Endothelial cell of umbilical vein (primary cell): ENCODE data around the gene TRAPPC3L. TPM values are rescaled to one million over a fixed set of nuclear protein-coding genes. Genes with fewer than 3 reads are reported as not detected.

Experiments
- BruUV-seq: library from RNA; stranded (reverse); fragments of 400-500 nt; replicated peaks from 2 replicates; lab custom pipeline; 2021; lab: Mats Ljungman, UMichigan
- CTCF ChIA-PET: fragments of 300-600, 350-600 bp; sonication (Branson Sonifier 250); formaldehyde crosslinking; loops from one replicate; lab custom pipeline; 2021; ENCODE audit warnings: antibody characterized with exemption, inconsistent platforms; lab: Charles Lee
- POLR2A ChIA-PET: fragments of 300-600, 350-600 bp; sonication (Branson Sonifier 250); formaldehyde crosslinking; loops from one replicate; lab custom pipeline; 2021; ENCODE audit warnings: antibody characterized with exemption, inconsistent platforms; lab: Charles Lee
- DNase-seq: peaks from one replicate; pipeline ENCODE4 v3.0.0-alpha.2; 2011; ENCODE audit warnings: low read depth, low spot score
- FAIRE-seq: peaks from 2 replicates; lab custom pipeline; 2011; peaks lifted over from hg19 to GRCh38; lab: Jason Lieb, UNC
- H2AFZ ChIP-seq: 2 replicates; pipeline ENCODE4 v1.6.0; 2012; ENCODE audit warnings: low read depth, low read length, control low read depth, inconsistent platforms
- H3K27ac ChIP-seq: 2 replicates; pipeline ENCODE4 v1.5.1; 2011; ENCODE audit warnings: low read depth, mild to moderate bottlenecking, control low read depth, low read length, moderate library complexity; ENCODE audit not compliant: insufficient read depth
- H3K27me3 ChIP-seq, 2 experiments: 2 replicates each; pipeline versions ENCODE4 v1.6.0 to v1.6.1; 2011; ENCODE audit warnings: low read length in 2 of 2, mixed read lengths in 1 of 2; ENCODE audit not compliant: control insufficient read depth in 2 of 2, insufficient read depth in 2 of 2
- H3K36me3 ChIP-seq, 2 experiments: 2 replicates in 1 of 2; 3 replicates in 1 of 2; pipeline ENCODE4 v1.5.1; 2011; ENCODE audit warnings: low read length in 2 of 2, mild to moderate bottlenecking in 1 of 2, moderate library complexity in 1 of 2; ENCODE audit not compliant: control insufficient read depth in 2 of 2, insufficient read depth in 2 of 2; ENCODE audit errors: extremely low read depth in 1 of 2
- H3K4me1 ChIP-seq: 3 replicates; pipeline ENCODE4 v1.5.1; 2011; ENCODE audit warnings: mild to moderate bottlenecking, low read length; ENCODE audit not compliant: control insufficient read depth, insufficient read depth; ENCODE audit errors: extremely low read depth
- H3K4me2 ChIP-seq: 2 replicates; pipeline ENCODE4 v1.6.1; 2011; ENCODE audit warnings: low read length, control low read depth, mixed read lengths; ENCODE audit not compliant: insufficient read depth
- H3K4me3 ChIP-seq, 3 experiments: fragments of 200-600 bp in 1 of 3; sonication (generic), shearing (Covaris generic) in 1 of 3; replicated peaks in 1 of 3; 2 replicates each; pipeline ENCODE4 v1.5.1; 2011 to 2016; ENCODE audit warnings: control low read depth in 3 of 3, low read length in 3 of 3, mild to moderate bottlenecking in 2 of 3, inconsistent platforms in 1 of 3, low read depth in 1 of 3, moderate library complexity in 1 of 3; ENCODE audit not compliant: insufficient read depth in 1 of 3
- H3K79me2 ChIP-seq: 2 replicates; pipeline ENCODE4 v1.6.0; 2012; ENCODE audit warnings: low read length, inconsistent platforms; ENCODE audit not compliant: control insufficient read depth, insufficient read depth
- H3K9ac ChIP-seq: replicated peaks from 2 replicates; pipeline ENCODE3; 2011; ENCODE audit warnings: low read length, control low read depth; ENCODE audit not compliant: insufficient read depth; ENCODE audit errors: extremely low read depth
- H3K9me1 ChIP-seq: replicated peaks from 3 replicates; pipeline ENCODE4 v1.6.0; 2011; ENCODE audit warnings: mild to moderate bottlenecking, low read length; ENCODE audit not compliant: control insufficient read depth, insufficient read depth; ENCODE audit errors: extremely low read depth
- H3K9me3 ChIP-seq: replicated peaks from 2 replicates; pipeline ENCODE4 v1.5.1; 2012; ENCODE audit warnings: low read length, inconsistent platforms; ENCODE audit not compliant: control insufficient read depth, insufficient read depth
- H4K20me1 ChIP-seq: replicated peaks from 2 replicates; pipeline ENCODE3; 2011; ENCODE audit warnings: mild to moderate bottlenecking, low read length; ENCODE audit not compliant: control insufficient read depth, insufficient read depth; ENCODE audit errors: extremely low read depth
- EZH2 ChIP-seq: IDR thresholded peaks from 2 replicates; pipeline ENCODE4 v1.6.1; 2012; ENCODE audit warnings: borderline replicate concordance, low read depth, mild to moderate bottlenecking, moderate library complexity, low read length, inconsistent platforms; ENCODE audit not compliant: severe bottlenecking
- FOS ChIP-seq: IDR thresholded peaks from 2 replicates; pipeline ENCODE4 v1.6.1; 2011; ENCODE audit warnings: mild to moderate bottlenecking, low read length, moderate library complexity, borderline replicate concordance; ENCODE audit not compliant: insufficient read depth
- GATA2 ChIP-seq: IDR thresholded peaks from 2 replicates; pipeline ENCODE4 v1.7.0; 2011; ENCODE audit warnings: low read depth, mild to moderate bottlenecking, moderate library complexity, mixed read lengths, low read length; ENCODE audit not compliant: insufficient read length, insufficient read depth
- JUN ChIP-seq: IDR thresholded peaks from 2 replicates; pipeline ENCODE4 v1.6.1; 2011; ENCODE audit warnings: borderline replicate concordance, low read depth; ENCODE audit not compliant: insufficient read length, insufficient read depth
- MYC ChIP-seq: IDR thresholded peaks from one replicate; pipeline ENCODE4 v1.6.1; 2011; ENCODE audit warnings: mild to moderate bottlenecking, low read depth, low read length
- POLR2A ChIP-seq: IDR thresholded peaks from 2 replicates; pipeline ENCODE4 v1.6.1; 2012; ENCODE audit warnings: low read depth, mild to moderate bottlenecking, control low read depth, low read length
- POLR2AphosphoS5 ChIP-seq: IDR thresholded peaks from 2 replicates; pipeline ENCODE4 v1.6.1; 2012; ENCODE audit warnings: low read depth, mild to moderate bottlenecking, control low read depth, low read length, moderate library complexity; ENCODE audit not compliant: insufficient read depth
- dilution Hi-C: fragments of 300-500 bp; cut with MboI; formaldehyde crosslinking; loops from one replicate; pipeline ENCODE4 v1.15.0; 2019; ENCODE audit warnings: low sequenced_read_pairs; ENCODE audit not compliant: extremely low pct_ligation_motif_present
- intact Hi-C: fragments of 100-400 bp; cut with micrococcal nuclease; formaldehyde crosslinking; loops from one replicate; pipeline ENCODE4 v1.10.0; 2022
- polyA plus RNA-seq, 4 experiments: library from polyadenylated mRNA; depleted of rRNA in 3 of 4; stranded (reverse) in 3 of 4; unstranded in 1 of 4; fragments of >200 nt; gene quantifications; 2 replicates each; pipeline versions ENCODE4 v1.2.1 to v1.2.3, GENCODE V29; 2011 to 2012; ENCODE audit warnings: missing spikeins in 1 of 4
- total RNA-seq: library from RNA; stranded (reverse); gene quantifications from 2 replicates; pipeline ENCODE4 v1.2.3, GENCODE V29; 2021
- TF ChIP-seq, protein P1 (sequence below), 2 donors: IDR thresholded peaks; 1 replicate in 1 of 2; 2 replicates in 1 of 2; pipeline ENCODE4 v1.5.1; 2011; ENCODE audit warnings: low read length in 2 of 2, mild to moderate bottlenecking in 2 of 2, moderate library complexity in 2 of 2, control low read depth in 1 of 2, inconsistent platforms in 1 of 2, low read depth in 1 of 2; ENCODE audit not compliant: insufficient read depth in 1 of 2; ENCODE audit errors: extremely low read depth in 1 of 2
- TF ChIP-seq, protein P2 (sequence below): IDR thresholded peaks from 2 replicates; pipeline ENCODE4 v1.6.1; 2011; ENCODE audit not compliant: insufficient read depth, insufficient read length

TRAPPC3L gene
- total and polyA plus RNA-seq, 2 donors (not counting 3 experiments of a cell fraction or from before 2014, with no cell fraction given), result 0.38 TPM; not detected in 1

DNA sequence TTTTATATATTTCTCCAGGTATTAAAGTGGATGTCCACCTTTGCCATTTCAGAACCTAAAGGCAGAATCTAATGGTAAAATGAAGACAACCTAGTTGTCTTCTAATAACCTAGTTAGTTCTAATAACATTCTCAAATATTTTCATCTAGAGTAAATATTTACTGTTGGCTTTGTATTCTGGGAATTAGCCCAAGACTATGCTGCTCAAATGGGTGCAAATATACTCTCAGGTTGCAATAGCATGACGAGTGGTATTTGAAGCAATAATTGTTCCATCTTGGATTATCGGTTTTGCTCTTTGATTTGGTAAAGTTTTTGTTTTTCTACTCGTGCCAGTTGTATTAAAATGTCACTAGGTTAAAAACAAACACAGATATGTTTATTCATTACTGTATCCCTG, 49.8 kb upstream of the TRAPPC3L start:
- Histone ChIP-seq H3K27ac (no peak overlapping the region), H4K20me1 (no peaks in the 10 kb centered on the region), H3K4me1 (no peaks in the 10 kb centered on the region), H3K4me2 (no peak overlapping the region), H3K27me3 (no peaks in the 10 kb centered on the region), H2AFZ (no peak overlapping the region), H3K9me3 (no peaks in the 10 kb centered on the region), H3K36me3 (peaks cover 4 to 16% of the 10 kb centered on the region in 2 experiments), H3K79me2 (no peaks in the 10 kb centered on the region), H3K4me3 (no peak overlapping the region), H3K9ac (no peak overlapping the region), H3K9me1 (no peaks in the 10 kb centered on the region)
- CTCF ChIA-PET, result no interaction called here
- no peak for TF ChIP-seq POLR2A
- TF ChIP-seq, protein P1, sequence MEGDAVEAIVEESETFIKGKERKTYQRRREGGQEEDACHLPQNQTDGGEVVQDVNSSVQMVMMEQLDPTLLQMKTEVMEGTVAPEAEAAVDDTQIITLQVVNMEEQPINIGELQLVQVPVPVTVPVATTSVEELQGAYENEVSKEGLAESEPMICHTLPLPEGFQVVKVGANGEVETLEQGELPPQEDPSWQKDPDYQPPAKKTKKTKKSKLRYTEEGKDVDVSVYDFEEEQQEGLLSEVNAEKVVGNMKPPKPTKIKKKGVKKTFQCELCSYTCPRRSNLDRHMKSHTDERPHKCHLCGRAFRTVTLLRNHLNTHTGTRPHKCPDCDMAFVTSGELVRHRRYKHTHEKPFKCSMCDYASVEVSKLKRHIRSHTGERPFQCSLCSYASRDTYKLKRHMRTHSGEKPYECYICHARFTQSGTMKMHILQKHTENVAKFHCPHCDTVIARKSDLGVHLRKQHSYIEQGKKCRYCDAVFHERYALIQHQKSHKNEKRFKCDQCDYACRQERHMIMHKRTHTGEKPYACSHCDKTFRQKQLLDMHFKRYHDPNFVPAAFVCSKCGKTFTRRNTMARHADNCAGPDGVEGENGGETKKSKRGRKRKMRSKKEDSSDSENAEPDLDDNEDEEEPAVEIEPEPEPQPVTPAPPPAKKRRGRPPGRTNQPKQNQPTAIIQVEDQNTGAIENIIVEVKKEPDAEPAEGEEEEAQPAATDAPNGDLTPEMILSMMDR (IDR thresholded peaks at IDR 0.05; ENCODE audit: extremely low read depth in 1 of 2, insufficient read depth in 1 of 2, low read depth in 1 of 2, low read length in 2 of 2), result no peak
- TF ChIP-seq GATA2, result no peak
- TF ChIP-seq FOS, result no peak
- TF ChIP-seq POLR2AphosphoS5, result no peak
- no peak for TF ChIP-seq MYC
- TF ChIP-seq EZH2, result no peak
- no peak for TF ChIP-seq JUN
- TF ChIP-seq, protein P2, sequence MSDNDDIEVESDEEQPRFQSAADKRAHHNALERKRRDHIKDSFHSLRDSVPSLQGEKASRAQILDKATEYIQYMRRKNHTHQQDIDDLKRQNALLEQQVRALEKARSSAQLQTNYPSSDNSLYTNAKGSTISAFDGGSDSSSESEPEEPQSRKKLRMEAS, result no peak
- FAIRE-seq, result no peak
- DNase-seq, result no peak
- dilution Hi-C loops (no loop called here), intact Hi-C loops (no loop called here)
- POLR2A ChIA-PET, result no interaction called here
- no TSS peak for BruUV-seq
